HL-60 (cell line): Measurements from ENCODE around the gene KBTBD4.
"Not testable (repeated sequence)": the region's sequence is repeated elsewhere in the genome, so short reads cannot be mapped to it uniquely, and the experiment has no call there.

Experiments used
- POLR2AphosphoS5 ChIP-seq: IDR thresholded peaks from 2 replicates; pipeline ENCODE4 v1.6.1; 2012; ENCODE audit warnings: low read depth
- SPI1 ChIP-seq: IDR thresholded peaks from 2 replicates; pipeline ENCODE4 v1.6.1; 2012; ENCODE audit warnings: low read depth, mild to moderate bottlenecking, borderline replicate concordance
- TF ChIP-seq, protein P1 (sequence below): IDR thresholded peaks from one replicate; pipeline ENCODE4 v1.5.1; 2011; ENCODE audit warnings: low read length, control low read depth, inconsistent platforms; ENCODE audit not compliant: insufficient read depth
- TF ChIP-seq, protein P2 (sequence below): IDR thresholded peaks from 2 replicates; pipeline ENCODE4 v1.6.1; 2012; ENCODE audit warnings: low read depth; ENCODE audit not compliant: insufficient replicate concordance

DNA sequence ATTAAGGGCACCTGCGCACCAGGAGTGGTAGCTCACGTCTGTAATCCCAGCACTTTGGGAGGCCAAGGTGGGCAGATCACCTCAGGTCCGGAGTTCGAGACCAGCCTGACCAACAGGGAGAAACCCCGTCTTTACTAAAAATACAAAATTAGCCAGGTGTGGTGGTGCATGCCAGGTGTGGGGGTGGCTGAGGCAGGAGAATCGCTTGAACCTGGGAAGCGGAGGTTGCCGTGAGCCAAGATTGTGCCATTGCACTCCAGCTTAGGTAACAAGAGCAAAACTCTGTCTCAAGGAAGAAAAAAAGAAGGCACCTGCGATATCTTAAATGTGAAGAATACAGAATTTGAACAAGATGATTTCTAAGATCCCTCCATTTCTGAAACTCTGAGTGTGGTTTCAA, 52.7 kb downstream of the KBTBD4 start:
- TF ChIP-seq, protein P1, sequence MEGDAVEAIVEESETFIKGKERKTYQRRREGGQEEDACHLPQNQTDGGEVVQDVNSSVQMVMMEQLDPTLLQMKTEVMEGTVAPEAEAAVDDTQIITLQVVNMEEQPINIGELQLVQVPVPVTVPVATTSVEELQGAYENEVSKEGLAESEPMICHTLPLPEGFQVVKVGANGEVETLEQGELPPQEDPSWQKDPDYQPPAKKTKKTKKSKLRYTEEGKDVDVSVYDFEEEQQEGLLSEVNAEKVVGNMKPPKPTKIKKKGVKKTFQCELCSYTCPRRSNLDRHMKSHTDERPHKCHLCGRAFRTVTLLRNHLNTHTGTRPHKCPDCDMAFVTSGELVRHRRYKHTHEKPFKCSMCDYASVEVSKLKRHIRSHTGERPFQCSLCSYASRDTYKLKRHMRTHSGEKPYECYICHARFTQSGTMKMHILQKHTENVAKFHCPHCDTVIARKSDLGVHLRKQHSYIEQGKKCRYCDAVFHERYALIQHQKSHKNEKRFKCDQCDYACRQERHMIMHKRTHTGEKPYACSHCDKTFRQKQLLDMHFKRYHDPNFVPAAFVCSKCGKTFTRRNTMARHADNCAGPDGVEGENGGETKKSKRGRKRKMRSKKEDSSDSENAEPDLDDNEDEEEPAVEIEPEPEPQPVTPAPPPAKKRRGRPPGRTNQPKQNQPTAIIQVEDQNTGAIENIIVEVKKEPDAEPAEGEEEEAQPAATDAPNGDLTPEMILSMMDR = not testable (repeated sequence)
- not testable (repeated sequence) for TF ChIP-seq POLR2AphosphoS5, SPI1
- TF ChIP-seq, protein P2, sequence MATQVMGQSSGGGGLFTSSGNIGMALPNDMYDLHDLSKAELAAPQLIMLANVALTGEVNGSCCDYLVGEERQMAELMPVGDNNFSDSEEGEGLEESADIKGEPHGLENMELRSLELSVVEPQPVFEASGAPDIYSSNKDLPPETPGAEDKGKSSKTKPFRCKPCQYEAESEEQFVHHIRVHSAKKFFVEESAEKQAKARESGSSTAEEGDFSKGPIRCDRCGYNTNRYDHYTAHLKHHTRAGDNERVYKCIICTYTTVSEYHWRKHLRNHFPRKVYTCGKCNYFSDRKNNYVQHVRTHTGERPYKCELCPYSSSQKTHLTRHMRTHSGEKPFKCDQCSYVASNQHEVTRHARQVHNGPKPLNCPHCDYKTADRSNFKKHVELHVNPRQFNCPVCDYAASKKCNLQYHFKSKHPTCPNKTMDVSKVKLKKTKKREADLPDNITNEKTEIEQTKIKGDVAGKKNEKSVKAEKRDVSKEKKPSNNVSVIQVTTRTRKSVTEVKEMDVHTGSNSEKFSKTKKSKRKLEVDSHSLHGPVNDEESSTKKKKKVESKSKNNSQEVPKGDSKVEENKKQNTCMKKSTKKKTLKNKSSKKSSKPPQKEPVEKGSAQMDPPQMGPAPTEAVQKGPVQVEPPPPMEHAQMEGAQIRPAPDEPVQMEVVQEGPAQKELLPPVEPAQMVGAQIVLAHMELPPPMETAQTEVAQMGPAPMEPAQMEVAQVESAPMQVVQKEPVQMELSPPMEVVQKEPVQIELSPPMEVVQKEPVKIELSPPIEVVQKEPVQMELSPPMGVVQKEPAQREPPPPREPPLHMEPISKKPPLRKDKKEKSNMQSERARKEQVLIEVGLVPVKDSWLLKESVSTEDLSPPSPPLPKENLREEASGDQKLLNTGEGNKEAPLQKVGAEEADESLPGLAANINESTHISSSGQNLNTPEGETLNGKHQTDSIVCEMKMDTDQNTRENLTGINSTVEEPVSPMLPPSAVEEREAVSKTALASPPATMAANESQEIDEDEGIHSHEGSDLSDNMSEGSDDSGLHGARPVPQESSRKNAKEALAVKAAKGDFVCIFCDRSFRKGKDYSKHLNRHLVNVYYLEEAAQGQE = not testable (repeated sequence)
